ENCODE data around the gene BIN1.

The BIN1 gene

DNA sequence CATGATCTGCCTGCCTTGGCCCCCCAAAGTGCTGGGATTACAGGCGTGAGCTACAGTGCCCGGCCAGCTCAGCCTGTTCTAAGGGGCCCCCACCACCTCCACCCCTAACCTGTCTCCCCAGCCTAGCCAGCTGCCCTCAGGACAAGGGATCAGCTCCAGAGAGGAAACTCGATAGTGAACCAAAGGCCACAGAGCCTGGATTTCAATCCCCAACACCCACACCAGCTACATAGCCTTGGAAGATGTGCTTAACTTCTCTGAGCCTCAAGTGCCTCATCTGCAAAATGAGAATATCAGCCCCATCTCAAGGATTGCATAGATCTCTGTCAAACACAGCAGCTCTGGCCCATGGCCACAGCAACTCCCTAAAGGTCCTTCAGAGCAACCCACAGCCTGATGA, 32.0 kb downstream of the BIN1 start:
- DNase-seq, result no peak

DNA sequence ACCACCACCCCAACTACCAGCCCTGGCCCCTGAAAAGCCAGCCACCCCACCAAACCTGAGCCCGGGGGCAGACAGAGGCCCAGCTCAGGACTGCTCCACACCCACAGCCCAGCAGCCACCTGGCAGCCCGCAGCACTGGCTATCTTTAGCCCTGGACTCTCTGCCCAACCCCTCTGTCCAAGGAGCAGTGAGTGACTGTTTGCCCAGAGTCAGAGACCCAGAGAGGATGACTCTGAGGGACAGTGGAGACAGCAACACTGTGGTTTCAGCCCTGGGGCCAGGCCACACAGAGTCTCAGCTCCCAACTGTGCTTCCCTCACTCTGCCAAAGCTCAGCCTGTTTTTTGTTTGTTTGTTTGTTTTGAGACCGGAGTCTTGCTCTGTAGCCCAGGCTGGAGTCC, 32.6 kb downstream of the BIN1 start:
- DNase-seq, result no peak

DNA sequence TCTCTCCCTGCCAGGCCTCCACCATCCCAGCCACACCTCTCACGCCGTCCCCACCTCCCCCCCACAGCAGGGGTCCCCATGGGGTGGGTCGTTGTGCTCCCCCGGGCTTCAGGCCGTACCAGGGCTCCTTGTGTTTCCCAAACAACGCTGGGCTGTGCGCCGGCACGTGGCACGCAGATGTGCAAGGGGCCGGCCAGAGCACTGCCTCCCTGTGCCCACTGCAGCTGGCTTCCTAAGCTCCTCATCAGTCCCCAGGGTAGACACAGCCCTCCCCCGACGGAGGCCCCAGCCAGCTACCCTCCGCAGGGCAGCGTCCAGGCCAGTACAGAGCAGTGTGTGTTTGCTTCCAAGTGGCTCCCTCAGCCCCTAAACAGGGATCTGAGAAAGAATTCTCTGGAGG, 34.0 kb downstream of the BIN1 start:
- no peak for DNase-seq

DNA sequence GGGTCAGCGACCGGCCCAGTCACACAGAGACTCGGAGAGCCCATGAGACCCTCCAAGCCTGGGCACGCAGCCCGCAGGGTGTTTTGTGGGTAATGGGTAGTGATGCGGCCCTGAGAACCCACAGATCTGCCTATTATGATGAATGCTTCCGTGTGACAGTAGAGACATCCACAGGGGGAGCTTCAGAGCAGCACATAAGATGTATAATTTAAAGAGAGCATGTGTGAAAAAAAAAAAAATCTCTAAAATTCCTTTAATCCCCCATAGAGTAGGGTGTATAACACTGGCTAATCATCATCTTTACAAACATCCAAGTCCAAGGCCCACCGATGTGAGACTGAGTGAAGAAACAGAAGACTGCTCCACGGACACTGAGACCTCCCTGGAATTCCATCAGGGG, 34.6 kb downstream of the BIN1 start:
- no peak for DNase-seq

DNA sequence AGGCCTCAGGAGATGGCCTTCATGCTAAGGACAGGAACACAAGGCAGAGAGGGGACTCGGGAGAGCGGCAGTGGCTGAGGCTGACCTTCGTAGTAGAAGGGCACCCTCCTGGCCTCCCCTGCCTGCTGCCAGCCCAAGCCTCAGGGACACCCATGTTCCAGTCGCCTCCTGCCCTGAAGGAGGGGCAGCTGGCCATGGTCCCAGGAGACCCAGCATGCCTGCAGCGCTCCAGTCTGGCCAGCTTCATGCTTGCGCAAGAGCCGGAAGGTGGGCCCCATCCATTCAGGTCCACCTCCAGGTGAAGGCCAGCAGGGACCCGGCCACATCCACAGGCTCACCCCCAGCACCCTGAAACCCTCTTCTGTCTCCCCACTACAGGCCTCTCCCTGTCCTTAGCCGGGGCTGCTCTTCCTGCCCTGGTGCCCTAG, 35.0 kb downstream of the BIN1 start:
- DNase-seq, result no peak

DNA sequence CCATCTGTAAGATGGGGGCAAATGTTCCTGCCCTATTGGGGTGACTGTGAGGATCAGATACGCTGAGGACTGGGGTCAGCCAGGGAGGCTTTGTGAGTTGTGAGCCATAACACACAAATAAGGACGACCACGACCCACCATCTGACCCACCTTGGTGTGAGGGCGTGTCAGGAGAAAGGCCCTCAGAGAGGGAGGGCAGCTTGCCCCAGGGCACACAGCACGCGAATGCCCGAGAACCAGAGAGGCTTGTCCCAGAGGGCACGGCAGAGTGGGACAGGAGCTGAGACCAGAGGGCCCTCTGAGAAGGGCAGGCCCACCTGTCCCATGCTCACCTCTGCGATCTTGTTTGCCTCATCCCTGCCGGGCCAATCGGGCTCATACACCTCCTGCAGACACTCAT, 36.7 kb downstream of the BIN1 start:
- no peak for DNase-seq

DNA sequence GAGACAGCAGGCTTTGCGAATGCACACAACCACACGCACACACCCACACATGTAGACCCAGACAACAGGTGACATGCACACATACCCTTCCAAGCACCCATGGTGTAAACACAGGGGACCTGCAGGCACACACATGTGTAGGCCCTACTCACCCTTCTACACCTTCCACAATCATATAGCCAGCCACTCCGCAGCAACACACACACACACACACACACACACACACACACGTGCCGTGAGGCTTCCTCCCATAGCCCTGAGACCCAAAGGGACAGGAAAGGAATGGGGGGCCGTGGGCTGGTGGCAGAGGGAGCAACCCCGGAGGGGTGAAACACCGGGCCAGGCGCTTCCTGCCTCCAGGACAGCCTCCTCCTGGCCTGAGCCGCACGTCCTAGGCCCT, 37.4 kb downstream of the BIN1 start:
- no peak for DNase-seq

DNA sequence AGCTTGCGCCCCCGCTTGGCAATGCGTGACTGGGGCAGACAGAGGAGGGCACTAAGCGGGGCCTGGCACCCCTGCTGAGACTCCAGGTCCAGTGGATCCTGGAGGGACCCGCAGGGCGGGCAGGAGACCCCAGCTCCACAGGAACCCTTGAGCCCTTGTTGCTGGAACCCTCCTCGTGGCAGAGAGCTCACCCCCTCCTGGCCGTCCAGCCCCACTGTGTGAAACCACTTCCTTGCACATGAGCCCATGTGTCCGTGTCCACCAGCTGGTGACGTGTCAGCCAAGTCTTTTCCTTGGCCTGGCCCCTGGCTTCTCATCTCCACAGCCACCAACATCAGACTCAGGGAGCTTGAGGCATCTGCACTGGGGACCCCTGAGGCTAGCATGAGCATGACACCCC, 38.0 kb downstream of the BIN1 start:
- no peak for DNase-seq

DNA sequence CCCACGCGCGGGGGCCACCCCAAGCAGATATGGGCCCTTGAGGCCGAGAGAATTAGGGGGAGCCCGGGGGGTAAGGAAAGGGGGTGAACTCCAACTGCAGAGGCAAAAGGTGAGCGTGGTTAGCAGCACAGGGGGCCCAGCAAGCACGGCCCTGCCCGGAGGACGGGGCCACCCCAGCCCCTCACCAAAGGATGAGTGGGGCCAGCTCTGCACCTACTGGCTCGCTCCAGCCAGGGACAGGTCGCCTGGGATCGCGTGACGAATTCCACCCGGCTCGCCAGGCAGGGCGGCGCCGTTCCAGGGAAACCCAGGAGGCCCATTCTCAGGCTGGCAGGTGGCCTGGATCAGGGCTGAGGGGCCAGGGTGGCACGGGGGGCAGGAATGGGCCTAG, 38.6 kb downstream of the BIN1 start:
- no peak for DNase-seq

DNA sequence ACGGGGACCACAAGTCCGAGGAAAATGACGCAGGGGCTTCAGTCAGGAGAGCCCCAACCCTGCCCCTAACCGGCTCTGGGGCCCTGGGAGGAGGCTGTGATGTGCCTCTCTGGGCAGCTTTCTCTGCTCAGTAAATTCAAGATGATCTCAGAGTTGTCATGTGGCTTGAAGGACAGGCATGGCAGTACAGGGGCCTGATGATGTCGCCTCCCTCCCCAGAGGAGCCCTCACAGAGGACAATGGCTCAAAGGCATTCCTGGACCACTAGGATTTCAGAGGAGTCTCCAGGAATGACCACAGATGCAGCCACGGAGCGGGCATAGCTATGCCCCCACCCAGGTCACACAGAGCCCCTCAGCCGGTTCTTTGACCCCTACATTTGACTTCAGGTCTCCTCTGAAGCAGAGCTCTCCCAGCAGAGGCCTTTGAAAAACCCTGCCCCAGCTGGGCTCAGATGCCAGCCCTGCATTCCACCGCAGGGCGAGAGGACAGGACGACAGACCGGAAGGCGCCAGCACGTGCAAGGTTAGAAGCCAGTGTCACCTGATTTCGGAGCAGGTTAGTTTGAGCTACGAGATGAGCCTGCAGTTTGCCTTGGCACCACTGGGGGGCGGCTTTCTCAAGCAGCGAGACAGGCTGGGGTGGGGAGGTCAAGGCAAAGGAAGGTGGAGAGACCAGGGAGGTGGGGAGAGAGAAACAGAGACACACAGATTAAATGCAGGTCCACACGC, 39.2 kb downstream of the BIN1 start:
- peak; percentile 83 for DNase-seq

DNA sequence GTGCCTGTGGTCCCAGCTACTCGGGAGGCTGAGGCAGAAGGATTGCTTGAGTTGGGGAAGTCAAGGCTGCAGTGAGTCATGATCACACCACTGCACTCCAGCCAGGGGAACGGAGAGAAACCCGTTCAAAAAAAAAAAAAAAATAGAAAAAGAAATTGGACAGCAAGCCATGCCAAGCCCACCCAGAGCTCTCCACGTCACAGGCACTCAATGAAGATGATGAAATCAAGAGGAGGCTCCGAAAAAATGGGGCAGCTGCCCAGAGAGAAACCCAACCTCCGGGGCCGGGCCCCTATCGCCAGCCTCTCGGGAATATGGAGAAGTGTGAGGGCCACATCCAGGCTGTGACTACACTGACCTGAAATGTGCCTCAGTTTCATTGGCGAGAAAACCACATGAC, 40.0 kb downstream of the BIN1 start:
- no peak for DNase-seq

DNA sequence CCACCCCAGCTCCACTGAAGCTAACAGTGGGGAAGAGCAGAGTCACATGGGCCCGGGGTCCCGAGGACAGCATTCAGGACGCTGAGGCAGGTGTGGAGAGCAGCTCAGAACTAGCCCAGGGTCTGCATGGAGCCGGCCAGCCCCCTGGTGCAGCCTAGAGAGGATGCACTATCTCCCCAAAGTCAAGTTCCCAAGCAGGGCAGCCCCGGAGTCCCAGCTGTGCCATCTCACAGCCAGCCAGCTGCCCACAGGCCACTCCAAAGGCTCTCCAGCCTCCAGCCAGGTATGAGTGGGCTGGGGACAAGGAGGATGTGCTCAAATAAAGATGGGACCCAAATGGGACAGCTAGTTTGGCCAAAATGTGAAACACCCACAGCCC, 41.0 kb downstream of the BIN1 start:
- DNase-seq, result no peak

DNA sequence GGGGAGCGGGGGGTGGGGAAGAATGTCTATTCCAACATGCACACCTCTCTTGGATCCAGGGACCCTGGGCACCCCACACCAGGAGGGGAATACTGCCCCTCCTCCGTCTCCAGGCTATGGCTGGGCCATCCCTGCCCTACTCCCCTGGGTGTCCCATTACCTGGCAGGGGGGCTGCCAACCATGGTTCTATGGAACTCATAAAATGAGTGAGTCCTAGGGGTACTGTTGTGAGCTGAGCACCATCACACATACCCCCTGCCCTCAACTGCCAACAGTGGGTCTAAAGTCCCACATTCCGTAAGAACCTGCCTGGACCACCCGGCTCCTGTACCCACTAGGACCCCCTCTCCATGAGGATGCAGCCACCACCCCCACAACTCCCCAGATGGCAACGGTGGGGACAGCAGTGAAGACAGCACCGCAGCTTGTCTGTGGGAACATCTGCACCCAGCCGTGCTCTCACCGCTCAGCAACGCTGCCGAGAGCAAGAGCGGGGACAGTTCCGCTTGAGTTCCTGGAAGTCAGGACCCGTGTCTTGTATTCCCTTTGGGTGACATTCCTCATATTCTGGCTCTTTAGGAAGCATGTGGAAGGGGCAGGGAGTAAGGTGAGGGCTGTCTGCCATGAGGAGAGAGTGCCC, 41.5 kb downstream of the BIN1 start:
- DNase-seq, result peak; percentile 22

DNA sequence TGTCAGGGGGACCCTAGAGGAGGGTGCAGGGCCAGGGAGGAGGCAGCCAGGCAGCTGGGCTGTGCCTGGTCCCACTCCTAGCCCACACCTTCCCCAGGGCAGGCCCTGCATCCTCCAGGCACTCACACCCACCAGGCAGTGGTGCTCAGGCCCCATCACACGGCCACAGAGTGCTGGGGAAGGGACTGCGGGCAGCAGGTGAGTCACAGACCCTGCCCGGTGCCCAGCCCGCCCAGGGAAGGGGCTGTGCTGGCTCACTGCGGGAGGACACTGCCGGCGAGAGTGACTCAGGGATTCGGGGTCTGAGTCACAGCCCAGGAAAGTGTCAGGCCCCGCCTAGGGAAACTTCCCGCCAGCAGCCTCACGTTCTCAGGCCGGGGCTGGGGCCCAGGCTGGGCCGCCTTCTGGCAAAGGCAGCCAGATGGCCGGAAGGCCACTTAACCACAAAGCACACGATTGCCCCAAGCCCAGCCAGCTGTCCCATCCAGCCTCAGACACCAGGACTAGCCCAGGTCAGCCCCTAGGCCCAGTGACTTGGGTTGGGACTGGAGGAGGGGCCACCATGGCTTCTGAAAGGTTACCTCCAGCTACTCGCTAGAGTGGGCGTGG, 42.2 kb downstream of the BIN1 start:
- DNase-seq, result peak; percentile 96

DNA sequence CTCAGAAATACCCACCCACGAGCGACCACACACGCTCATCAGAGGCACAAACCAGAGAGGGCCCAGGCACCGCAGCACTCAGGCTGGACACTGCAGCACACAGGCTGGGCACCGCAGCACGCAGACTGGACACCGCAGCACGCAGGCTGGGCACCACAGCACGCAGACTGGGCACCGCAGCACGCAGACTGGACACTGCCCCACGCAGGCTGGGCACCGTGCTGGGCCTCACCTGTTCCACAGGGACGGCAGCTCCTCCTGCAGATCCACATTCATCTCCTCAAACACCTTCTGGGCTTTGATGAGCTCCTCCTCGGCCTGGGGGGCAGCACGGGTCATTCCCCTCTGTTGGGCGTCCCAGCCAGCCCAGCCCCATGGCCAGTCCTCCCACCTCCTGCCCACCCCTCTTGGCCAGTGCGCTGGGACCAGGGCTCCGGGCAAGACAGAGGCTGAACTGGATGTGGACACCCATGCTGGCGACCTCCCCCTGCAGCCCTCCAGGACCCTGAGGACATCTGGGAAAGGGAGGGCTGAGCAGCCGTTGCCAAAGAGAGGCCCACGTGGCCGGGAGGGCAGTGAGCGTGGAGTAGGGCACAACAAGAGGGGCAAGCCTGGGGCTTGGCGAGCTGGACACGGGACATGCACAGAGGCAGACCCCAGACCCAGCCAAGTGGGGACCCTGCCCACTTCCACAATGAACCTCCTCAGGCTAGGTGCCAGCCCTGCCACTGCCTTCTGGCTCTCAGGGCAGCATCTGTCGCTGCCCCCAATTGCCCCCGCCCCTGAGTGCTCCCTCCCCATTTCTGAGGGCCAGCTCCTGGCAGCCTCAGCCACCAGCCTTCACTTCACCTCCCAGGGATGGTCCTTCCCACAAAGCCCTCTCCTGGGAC, 43.0 kb downstream of the BIN1 start:
- DNase-seq, result no peak

DNA sequence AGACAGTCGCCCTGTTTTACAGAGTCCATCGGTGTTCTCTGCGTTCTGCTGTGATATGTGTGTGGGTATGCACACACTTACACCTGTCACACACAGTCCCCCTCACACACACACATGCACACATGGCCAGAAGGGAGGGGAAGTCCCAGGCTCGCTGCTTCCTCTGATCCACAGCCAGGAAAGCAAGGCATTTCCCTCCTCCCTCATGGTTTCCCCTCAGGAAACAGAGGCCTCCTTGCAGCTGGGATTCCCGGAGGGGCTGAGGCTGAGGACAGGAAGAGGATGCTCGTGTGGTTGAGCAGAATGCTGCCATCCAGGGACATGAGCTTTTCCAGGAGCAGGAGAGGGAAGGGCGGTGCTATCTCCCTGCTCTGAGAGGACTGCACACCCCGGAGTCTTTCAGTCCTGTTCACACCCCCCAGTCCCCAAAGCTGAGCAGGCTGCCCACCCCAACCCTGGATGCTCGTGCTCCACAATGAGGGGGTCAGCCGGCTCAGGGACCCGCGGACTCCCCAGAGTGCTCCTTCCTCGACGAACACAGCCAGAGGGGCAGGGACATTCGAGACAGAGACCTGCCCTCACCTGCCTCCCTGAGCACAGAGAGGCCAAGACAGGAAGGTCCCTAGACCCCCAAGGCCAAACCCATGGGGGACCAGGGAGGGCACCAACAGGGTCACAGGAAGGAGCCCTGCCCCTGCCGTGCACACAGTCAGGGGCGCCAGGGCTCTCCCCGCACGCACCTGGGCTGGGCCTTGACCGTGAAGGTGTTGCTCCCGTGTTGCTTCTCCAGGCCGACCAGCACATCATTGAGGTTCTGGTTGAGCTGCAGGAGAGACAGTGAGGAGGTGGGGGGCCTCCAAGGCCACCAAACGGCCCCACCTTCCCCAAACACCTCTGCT, 45.3 kb downstream of the BIN1 start:
- DNase-seq, result no peak

DNA sequence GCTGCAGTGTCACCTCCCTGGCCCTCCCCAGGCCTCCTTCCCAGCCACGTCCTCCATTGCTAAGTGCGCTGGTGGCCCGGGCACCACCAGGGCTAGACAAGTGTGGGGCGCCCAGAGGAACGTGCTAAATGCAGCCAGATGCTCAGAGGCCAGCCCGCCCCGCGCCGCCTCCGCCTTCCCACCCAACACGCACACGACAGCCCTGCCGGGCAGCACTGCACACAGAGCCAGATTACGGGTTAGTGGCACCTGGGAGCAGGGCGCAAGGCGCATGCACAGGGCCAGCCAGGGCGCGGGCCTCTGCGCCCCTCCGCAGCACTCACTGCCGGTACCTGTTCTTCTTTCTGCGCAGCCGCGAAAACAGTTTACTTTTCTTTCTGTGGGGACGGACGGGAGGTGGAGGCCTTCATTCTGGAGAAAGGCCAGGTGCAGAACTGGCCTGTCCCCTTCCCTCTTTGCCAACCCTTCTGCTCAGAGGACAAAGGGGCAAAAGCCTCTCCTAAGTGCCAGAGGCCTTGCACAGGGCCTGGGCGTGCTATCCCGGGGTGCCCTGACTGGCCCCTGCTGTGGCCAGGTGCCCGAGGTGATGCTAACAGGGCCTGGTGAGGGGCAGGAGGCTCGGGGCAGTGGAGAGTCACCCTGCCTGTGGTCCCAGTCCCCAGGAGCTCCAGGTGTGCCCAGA, 46.5 kb downstream of the BIN1 start:
- no peak for DNase-seq

DNA sequence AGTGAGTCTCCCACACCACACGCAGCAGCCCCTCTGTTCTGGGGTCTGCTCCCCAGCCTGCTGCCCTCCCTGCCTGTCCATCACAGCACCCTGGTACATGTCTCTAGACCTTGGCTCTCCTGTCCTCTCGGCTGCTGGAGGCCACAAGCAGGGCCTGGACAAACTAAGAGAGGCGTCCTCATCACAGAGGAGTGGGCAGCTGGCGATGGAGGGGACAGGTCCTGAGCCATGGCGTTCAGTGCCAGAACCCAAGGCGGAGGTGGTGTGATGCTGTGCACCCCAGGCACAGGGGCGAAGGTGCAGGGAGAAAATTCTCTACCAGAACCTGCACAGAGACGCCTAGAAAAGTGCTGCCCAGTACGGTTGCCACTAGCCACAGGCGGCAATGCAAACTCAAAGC, 47.4 kb downstream of the BIN1 start:
- no peak for DNase-seq

DNA sequence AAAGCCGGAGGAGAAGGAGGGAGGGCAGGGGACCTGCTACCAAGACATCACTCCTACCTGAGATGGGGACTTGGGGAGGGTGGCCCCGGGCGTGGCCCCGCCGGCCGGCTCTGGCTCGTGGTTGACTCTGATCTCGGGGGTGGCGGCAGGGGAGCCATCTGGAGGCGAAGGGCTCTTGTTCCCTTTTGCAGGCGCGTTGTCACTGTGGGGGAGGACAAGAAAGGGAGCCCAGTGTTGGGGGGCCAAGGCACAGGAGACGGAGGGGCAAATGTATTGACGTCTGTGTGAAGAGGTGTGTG, 48.1 kb downstream of the BIN1 start:
- DNase-seq, result no peak

DNA sequence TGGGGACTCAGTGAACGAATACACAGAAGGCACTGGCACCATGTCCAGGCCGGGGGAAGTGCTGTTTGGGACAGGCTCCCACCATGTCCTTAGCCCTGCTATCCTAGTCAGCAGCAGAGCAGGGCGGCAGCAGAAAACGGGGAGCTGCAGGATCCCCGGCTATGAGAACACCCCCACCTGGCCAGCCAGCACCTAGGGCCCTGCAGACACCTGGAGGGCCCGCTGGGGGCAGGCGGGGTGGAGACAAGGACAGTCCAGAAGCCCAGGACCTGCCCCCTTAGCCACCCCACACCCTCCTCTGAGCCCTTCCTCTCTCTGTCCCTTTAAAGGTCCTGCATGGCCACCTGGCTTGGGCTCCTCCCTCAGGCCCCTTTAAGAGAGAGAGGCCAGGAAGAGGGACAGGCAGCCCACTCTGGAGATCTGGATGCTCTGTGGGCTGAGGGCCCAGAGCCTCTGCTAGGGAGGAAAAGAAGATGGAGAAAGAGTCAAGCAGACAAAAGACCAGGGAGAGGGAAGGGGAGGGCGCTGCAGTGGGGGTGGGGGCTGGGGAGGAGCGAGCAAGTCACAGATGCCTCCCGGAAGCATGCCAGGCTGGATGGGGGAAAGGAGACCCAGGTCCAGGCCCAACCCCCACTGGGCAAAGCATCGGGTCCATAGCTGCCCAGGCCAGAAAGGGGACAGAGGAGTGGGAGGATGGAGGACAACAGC, 48.6 kb downstream of the BIN1 start:
- no peak for DNase-seq

All from NCI-H82 (cell line).